Esophagus squamous epithelium (tissue), 5 donors: Measurements from ENCODE around the gene STK17A. TPM values are rescaled to one million over a fixed set of nuclear protein-coding genes. Genes with fewer than 3 reads are reported as not detected.

Experiments used
- DNase-seq: peaks from one replicate; lab custom pipeline; 2025; lab: John Stamatoyannopoulos, UW
- H3K27ac ChIP-seq, 4 donors: fragments of 200-600 bp; sonication (generic); one replicate each; pipeline ENCODE4 v1.5.1; 2016 to 2019; ENCODE audit warnings: mild to moderate bottlenecking in 1 of 4
- H3K27me3 ChIP-seq, 4 donors: fragments of 200-600 bp; sonication (generic); 1 replicate in 3 of 4; 2 replicates in 1 of 4; pipeline versions ENCODE4 v1.5.1 to v1.6.0; 2017 to 2021; ENCODE audit warnings: antibody characterized with exemption in 1 of 4
- H3K36me3 ChIP-seq, 3 donors: fragments of 200-600 bp; sonication (generic); one replicate each; pipeline ENCODE4 v1.5.1; 2016 to 2019
- H3K4me1 ChIP-seq, 3 donors: fragments of 200-600 bp; sonication (generic); one replicate each; pipeline ENCODE4 v1.5.1; 2017 to 2019
- H3K4me3 ChIP-seq, 4 donors: fragments of 200-600 bp; sonication (generic); 1 replicate in 3 of 4; 2 replicates in 1 of 4; pipeline ENCODE4 v1.5.1; 2016 to 2019; ENCODE audit warnings: mild to moderate bottlenecking in 2 of 4, moderate library complexity in 1 of 4
- H3K9me3 ChIP-seq, 3 donors: fragments of 200-600 bp; sonication (generic); one replicate each; pipeline ENCODE4 v1.5.1; 2016 to 2019
- POLR2A ChIP-seq, 4 donors: fragments of 450-650 bp; IDR thresholded peaks; one replicate each; pipeline ENCODE4 v1.6.1; 2017; ENCODE audit warnings: antibody characterized with exemption in 4 of 4, mild to moderate bottlenecking in 4 of 4, moderate library complexity in 3 of 4
- WGBS, 2 donors: methylation state at CpG; one replicate each; pipeline ENCODE4 v1.1.5; 2018; 5-methylcytosine and 5-hydroxymethylcytosine counted together
- intact Hi-C: fragments of 100-400 bp; cut with DNase I; formaldehyde crosslinking; loops from one replicate; pipeline ENCODE4 v1.15.0; 2022
- total RNA-seq, 4 donors: library from RNA; depleted of rRNA; stranded (reverse); fragments of >200 nt; gene quantifications; one replicate each; pipeline ENCODE4 v1.1.0, GENCODE V29; 2016
- TF ChIP-seq, protein P1 (sequence below), 6 experiments: fragments of 450-650 bp in 4 of 6; fragments of 200-600 bp in 2 of 6; sonication (generic) in 2 of 6; IDR thresholded peaks; one replicate each; pipeline ENCODE4 v1.5.1; 2016 to 2019; ENCODE audit warnings: antibody characterized with exemption in 6 of 6, mild to moderate bottlenecking in 4 of 6, moderate library complexity in 4 of 6
- donor health status: DM: yes; HTN: yes; CAD: no.

Gene STK17A
- total RNA-seq: 10 to 100 TPM; 21.9 to 34.4 (median 22.8) TPM

DNA sequence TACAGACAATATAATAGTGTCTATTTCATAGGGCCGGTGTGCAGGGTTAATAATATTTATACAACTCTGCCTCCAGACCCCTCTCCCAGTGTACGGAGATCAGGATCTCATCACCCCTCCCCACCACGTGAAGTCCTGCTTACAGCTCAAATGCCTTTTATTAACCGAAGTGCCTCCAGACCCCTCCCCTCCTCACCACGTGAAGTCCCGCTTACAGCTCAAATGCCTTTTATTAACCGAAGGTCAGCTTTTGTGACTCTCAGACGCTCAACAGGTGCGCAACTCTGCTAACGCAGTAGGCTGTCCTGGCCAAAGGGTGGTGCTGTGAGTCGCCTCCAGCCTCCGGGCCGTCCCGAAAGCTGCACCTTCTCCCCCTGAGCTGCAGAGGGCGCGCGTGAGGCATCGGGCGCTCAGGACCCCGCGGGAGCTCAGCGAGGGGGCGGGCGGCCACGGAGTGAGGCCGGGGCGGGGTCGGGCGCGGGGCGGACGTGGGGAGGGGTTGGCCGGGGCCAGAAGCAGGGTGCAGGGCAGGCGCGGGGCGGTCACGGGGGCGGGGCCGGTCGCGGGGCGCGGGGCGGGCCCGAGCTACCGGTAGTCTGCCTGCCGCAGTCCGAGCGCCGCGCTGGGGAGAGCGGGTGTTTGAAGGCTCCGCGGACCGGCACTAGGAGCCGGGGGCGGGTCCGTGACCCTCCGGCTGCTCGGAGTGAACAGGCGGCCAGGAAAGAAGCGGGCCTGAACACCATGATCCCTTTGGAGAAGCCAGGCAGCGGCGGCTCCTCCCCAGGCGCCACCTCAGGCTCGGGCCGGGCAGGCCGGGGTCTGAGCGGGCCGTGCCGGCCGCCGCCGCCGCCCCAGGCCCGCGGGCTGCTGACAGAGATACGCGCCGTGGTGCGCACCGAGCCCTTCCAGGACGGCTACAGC, at the start of gene STK17A:
TSS of gene STK17A (plus strand) at position 606 of the 921 bp plus-strand sequence. CDS start at position 742, 136 bp downstream.
- H3K4me1 ChIP-seq: peaks cover 9 to 42% (median 18%) of the 10 kb centered on the region in 3 donors
- H3K4me3 ChIP-seq: peak within 1 kb of the TSS; percentile 91 to 93 (median 92)
- peak within 1 kb of the TSS; percentile 94 to 99 (median 96) for H3K27ac ChIP-seq
- peak in 3 of 4 donors; percentile 60 to 93 (median 90) for TF ChIP-seq POLR2A (IDR thresholded peaks at IDR 0.05)
- TF ChIP-seq, protein P1, sequence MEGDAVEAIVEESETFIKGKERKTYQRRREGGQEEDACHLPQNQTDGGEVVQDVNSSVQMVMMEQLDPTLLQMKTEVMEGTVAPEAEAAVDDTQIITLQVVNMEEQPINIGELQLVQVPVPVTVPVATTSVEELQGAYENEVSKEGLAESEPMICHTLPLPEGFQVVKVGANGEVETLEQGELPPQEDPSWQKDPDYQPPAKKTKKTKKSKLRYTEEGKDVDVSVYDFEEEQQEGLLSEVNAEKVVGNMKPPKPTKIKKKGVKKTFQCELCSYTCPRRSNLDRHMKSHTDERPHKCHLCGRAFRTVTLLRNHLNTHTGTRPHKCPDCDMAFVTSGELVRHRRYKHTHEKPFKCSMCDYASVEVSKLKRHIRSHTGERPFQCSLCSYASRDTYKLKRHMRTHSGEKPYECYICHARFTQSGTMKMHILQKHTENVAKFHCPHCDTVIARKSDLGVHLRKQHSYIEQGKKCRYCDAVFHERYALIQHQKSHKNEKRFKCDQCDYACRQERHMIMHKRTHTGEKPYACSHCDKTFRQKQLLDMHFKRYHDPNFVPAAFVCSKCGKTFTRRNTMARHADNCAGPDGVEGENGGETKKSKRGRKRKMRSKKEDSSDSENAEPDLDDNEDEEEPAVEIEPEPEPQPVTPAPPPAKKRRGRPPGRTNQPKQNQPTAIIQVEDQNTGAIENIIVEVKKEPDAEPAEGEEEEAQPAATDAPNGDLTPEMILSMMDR (IDR thresholded peaks at IDR 0.05): peak; percentile 95 to 100 (median 100)
- H3K27me3 ChIP-seq: peaks cover 0 to 9% (median 0%) of the 10 kb centered on the region in 4 donors
- no peaks in the 10 kb centered on the region for H3K36me3 ChIP-seq
- intact Hi-C loops: loop anchor here (5.0 to 10.0 kb wide), 3 partner anchors 62 to 252 kb away; no protein-coding TSS in a partner anchor
- peak; percentile 67 for DNase-seq
- no peaks in the 10 kb centered on the region for H3K9me3 ChIP-seq
- 2 to 8% methylated on average over 4 to 8 of the region's 83 CpGs for WGBS, 2 donors

DNA sequence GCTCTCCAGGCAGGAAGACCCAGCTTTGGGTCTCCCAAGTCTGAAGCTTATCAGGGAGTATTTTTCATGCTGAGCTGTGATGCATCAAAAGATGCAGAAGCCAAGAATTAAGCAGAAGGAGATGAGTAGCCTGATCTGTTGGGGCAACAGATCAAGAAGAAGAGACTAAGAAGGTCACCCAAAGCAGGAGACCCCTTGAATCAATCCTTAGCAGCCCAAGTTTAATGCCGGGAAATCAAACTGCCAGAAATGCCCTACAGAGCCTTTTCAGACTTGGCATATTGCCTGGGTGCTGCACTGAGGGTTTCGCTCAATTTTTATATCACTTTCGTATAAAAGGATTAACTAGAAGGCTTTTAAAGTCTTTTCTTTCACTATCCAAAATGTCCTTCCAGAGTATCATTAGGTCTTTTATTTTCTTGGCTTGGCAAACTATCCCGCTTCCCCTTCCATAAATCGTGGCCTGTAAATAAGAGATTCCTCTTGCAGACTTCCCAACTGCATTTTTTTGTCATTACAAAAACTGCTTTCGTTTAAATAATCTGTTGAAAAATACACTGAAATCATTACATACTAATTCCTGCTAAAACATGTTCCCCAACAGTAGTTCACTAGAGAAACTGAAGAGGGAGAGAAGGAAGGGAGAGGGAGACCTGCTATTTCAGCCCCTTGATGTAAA, 49.0 kb upstream of the STK17A start:
- no peak for DNase-seq

DNA sequence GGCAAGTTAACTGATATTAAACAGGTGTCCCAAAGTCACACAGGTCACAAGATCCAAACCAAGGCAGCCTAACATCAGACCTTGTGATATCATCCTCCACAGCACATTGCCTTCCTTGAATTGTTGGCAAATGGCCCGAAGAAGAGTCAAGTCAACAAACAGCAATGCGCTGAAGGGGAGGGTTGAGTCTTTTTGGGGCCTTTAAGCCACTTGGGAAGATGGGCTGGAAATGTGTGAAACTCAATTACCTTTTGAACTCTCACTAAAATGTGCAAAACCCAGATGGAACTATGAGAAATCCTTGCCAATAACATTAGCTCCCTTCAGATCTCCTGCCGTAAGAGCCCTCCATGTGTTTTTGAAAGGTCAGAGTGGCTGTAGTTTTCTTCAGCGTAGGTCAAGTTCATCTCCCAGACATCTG, 47.9 kb upstream of the STK17A start:
- Histone ChIP-seq H3K36me3 (no peaks in the 10 kb centered on the region), H3K27me3 (no peaks in the 10 kb centered on the region), H3K27ac (peak overlapping the region in 1 of 4 donors; percentile 17), H3K4me3 (no peak overlapping the region), H3K9me3 (no peaks in the 10 kb centered on the region), H3K4me1 (peaks cover 0 to 9% (median 7%) of the 10 kb centered on the region in 3 donors)
- TF ChIP-seq, protein P1 (IDR thresholded peaks at IDR 0.05): no peak
- TF ChIP-seq POLR2A (IDR thresholded peaks at IDR 0.05): no peak
- 83 to 90% methylated on average over 3 to 4 of the region's 4 CpGs for WGBS, 2 donors
- intact Hi-C loops: no loop called here
- no peak for DNase-seq

More for the DNA sequence above, 49.0 kb upstream of the STK17A start:
- H3K9me3 ChIP-seq: no peaks in the 10 kb centered on the region
- H3K36me3 ChIP-seq: no peaks in the 10 kb centered on the region
- peak overlapping the region in 2 of 4 donors; percentile 50 to 60 for H3K27ac ChIP-seq
- intact Hi-C loops: no loop called here
- no peak for TF ChIP-seq POLR2A (IDR thresholded peaks at IDR 0.05)
- TF ChIP-seq, protein P1 (IDR thresholded peaks at IDR 0.05): no peak
- H3K27me3 ChIP-seq: no peaks in the 10 kb centered on the region
- peaks cover 0 to 9% (median 7%) of the 10 kb centered on the region in 3 donors for H3K4me1 ChIP-seq
- H3K4me3 ChIP-seq: no peak overlapping the region
- 34 to 48% methylated on average over 6 of the region's 6 CpGs for WGBS, 2 donors

DNA sequence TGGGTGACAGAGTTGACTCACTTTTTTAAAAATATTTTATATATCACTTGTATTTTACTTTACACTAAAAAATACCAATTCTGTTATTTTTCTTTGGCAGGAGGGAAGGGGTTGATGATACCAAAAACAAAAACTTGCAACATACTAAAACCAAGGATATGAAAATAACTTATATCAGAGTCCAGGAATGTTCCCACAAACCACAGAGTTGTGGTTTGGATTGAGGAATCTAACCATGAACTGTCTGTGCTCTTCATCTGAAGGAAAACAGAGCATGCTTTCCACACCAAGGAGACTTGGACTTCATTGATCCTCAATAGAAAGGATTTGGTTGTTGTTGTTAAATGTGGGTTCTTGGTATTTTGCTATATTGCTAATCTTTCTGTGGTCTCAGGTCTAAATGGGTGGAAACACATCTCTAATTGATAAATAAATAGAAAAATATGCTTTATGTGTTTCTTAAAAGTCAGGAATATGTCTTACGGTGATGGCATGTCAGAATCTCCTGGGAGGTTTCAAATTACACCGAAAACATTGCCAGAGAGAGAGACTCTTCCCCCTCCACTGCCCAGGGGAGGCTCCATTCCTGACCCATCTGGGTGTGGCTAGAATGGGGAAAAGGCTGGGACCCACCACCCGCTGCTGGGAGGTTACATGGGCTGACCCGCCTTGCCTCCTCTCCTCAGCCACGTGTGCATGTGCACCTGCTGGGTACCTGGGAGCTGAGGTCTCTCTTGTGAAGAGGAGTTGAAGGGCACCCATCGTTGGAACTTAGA, 46.9 kb upstream of the STK17A start:
- no peaks in the 10 kb centered on the region for H3K27me3 ChIP-seq
- no peak for TF ChIP-seq POLR2A (IDR thresholded peaks at IDR 0.05)
- TF ChIP-seq, protein P1 (IDR thresholded peaks at IDR 0.05): no peak
- DNase-seq: no peak
- H3K9me3 ChIP-seq: no peaks in the 10 kb centered on the region
- H3K4me3 ChIP-seq: no peak overlapping the region
- peak overlapping the region in 2 of 4 donors; percentile 51 to 61 for H3K27ac ChIP-seq
- intact Hi-C loops: no loop called here
- H3K4me1 ChIP-seq: peaks cover 0 to 9% (median 7%) of the 10 kb centered on the region in 3 donors
- no peaks in the 10 kb centered on the region for H3K36me3 ChIP-seq
- WGBS, 2 donors: 69 to 94% methylated on average over 2 to 3 of the region's 6 CpGs
